Cerebellar nuclear complex (tissue), 1 donor: ENCODE data around the gene SGIP1.
"Not testable (repeated sequence)": the region's sequence is repeated elsewhere in the genome, so short reads cannot be mapped to it uniquely, and the experiment has no call there.

ENCODE experiments used
- DNase-seq, 2 experiments: peaks; one replicate each; lab custom pipeline; 2025; lab: John Stamatoyannopoulos, UW

Gene SGIP1

GRCh38 chr1:66679140-66679539 lies 145.2 kb downstream of the SGIP1 start:
- DNase-seq: no peak

GRCh38 chr1:66681686-66682085 lies 147.7 kb downstream of the SGIP1 start:
- no peak for DNase-seq

- no peak for DNase-seq
Observed at GRCh38 chr1:66682106-66682505, 148.2 kb downstream of the SGIP1 start.

DNA sequence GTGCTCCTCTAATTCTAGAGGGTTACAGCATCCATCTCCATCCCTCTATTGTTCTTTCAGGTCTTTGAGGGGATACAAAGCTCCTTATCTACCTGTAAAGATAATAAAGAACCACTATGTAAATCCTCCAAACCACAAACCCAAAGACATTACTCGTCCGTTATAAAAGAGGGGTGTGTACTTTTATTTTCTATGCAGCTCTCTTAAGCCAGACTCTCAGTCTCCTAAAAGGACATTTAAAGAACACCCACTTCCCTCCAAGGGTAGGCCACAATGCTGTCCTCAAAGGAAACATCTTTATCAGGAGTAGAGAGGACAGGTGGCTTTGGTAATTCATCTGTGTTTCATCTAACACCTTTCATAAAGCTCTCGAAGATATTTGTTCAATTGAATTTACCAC lies 150.4 kb downstream of the SGIP1 start:
- no peak for DNase-seq

DNA sequence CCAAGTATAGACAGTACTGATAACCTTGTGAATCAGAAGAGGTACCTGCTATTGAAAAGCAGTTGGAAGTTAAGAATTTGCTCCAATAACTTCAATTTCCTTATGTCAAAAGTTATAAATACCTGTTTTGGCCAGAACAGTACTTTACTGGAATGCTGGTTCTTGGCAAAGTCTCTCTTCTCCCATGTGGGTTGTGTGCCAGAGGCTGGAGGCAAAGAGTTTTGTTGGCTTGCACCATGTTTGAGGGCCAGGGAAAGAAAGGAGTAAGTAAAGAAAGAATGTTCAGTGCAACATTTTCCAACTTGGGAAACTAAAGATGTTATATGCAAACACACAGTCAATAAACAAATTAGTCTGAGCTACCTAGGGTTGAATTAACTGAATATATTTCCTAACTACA lies 151.3 kb downstream of the SGIP1 start:
- no peak for DNase-seq

DNA sequence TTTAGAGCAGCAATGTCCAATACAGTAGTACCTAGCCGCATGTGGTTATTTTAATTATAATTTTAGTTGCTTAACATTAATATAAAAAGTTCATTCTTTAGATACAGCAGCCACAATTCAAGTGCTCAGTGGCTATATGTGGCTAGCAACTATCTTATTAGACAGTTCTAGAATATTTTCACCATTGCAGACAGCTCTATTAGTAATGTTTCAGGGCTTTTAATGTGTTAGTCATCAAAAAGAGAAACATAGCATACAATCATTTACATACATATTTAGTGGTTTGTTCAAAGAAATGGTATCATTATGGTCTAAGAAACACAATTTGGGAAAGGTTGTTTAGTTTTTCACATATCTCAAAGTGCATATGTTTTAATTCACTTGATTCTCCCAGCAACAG lies 151.7 kb downstream of the SGIP1 start:
- DNase-seq: no peak

DNA sequence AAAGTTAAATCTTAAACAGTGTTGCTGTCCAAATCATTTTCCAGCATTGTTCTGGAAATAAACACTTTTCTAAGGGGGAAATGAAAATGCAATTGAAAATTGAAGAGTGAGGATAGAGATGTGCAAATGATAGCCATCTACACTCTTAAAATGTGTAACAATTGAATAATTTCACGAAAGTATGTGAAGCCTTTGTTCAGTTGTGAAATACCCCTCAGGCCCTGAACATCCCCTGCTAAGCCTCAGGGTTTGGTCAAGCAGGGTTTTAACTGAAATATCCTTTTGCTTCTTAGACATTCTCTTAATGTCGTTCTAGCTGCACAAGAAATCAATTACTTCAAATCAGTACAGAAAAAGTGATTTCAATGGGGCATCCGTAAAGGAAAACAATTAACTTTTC lies 152.5 kb downstream of the SGIP1 start:
- no peak for DNase-seq

GRCh38 chr1:66687358-66687757 lies 153.4 kb downstream of the SGIP1 start:
- no peak for DNase-seq

DNA sequence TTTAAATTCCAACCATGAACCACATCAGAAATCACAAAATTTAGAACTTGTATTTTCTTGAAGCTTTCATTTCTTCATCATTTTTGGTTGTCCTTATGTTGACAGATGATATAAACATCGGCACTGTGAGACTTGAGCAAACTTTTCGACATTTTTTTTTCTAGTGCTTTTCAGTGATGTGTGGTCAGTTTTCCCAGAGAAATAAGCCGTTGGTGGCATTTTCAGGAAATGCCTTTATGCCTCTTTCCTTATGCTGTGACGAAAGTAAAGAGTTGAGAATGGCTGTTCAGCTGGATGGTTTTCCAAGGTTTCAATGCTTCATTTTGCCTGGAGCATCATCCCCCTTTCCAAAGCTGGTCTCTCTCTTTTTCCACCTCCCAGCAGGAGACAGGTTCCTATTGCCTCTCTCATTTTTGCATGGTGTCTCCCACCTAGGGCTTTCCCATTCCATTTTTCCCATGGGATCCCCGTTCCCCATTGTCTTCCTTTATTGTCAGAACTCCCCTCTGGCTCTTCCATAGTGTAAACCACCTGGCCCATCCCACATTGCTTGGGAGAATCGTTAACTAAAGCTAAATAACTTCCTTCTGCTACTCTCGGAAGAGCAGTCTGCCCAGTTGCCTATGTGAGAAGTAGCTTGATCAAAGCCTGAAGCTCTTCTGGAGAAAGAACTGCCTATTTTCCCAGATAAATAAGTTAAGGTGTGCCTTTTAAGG lies 156.9 kb downstream of the SGIP1 start:
- DNase-seq: no peak

- no peak for DNase-seq
Observed at GRCh38 chr1:66692681-66693080, 158.7 kb downstream of the SGIP1 start.

DNA sequence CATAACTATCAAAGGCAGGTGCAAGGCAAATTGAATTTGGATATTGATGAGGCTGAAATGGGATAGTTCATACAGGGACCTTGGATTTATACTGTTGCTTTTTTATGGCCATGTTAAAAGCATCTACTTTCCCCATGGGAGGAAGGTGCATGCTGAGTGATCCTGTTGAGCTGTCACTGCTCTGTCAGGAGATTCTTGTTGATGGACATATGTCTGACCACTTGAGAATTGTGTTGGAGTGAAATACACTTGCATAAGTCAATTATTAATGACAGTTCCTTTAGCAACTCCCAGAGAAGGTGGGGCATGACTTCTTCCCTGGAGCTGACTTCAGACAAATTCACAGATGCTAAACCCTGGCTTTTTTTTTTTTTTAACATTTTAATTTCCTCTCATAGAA lies 159.9 kb downstream of the SGIP1 start:
- no peak for DNase-seq

GRCh38 chr1:66695116-66695515 lies 161.2 kb downstream of the SGIP1 start:
- DNase-seq: no peak

DNA sequence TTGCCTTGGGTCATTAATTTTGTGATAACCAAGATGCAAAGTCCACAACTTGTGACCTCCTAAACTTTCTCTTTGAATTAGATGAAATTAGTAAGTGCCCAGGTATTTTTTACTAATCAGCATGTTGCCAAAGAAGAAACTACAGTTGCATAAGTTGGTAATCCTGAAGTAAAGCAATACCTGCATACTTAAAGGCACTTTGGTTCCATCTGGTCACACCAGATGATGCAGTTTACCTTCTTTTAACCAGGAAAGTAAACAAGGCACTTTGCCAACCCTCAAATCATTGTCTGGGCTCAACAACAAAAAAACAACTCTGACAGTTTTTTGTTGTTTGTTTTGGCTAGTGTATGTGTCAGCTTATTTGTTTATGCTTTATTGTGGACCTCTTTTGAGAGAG lies 162.8 kb downstream of the SGIP1 start:
- no peak for DNase-seq

- no peak for DNase-seq
Observed at GRCh38 chr1:66699213-66699612, 165.3 kb downstream of the SGIP1 start.

GRCh38 chr1:66704177-66704875 lies 170.4 kb downstream of the SGIP1 start:
- DNase-seq: no peak

- DNase-seq: no peak
Observed at GRCh38 chr1:66705110-66705509, 171.2 kb downstream of the SGIP1 start.

DNA sequence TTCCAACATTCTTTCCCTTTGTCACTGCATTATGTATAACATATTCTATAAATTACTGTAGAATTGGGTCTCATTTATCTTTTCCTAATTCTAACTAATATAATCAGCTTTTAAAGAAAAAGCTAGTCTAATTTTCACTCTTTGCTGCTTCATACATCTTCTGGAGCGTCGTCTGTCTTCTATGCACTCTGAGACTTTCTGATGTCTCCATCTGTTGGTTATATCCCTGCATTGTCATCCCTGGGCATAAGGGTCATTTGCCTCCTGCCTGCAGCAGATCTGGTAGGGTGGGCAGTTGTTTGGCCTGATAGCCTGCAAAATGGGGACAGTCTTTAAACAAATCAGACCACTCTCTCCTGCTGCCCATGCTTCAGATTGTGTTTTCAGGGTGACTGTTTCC lies 177.5 kb downstream of the SGIP1 start:
- DNase-seq: no peak

- no peak for DNase-seq
Observed at GRCh38 chr1:66712839-66713238, 178.9 kb downstream of the SGIP1 start.

DNA sequence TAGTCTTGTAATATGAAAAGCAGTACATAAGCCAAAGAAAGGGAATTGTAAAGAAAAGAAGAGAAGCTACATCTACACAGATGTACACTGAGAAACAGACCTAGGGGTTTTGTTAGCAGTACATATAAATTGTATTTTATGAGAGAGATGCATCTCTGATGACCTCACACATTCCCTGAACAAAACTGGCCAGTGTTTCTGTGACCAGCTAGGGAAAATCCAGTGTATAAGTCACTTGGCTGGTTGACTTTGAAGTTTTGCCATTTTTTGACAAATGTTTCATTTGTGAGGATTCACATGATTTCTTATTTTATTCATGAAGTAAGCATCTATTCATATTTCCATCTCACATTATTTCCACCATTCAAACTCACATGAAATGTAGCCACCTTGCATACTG lies 190.0 kb downstream of the SGIP1 start:
- DNase-seq: no peak

- peak in 1 of 2 experiments; percentile 2 for DNase-seq
Observed at GRCh38 chr1:66725885-66726665, 192.1 kb downstream of the SGIP1 start.

DNA sequence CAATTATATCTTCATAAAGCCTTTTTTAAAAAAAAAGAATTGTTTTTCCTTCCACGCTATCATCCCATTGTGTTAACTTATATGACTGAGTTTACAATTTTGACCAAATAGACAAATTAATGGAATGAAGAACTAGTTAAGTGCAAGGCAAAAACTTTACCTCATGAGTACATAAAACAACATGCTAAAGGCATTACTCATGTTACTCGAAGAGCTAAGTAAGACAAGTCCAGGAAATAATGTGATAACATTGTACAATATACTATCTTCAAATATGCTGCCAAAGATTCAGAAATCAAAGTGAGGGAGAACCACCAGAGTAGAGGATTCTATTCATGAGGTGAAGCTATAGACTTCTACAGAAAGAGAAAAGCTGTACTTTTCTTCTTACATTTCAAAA lies 194.1 kb downstream of the SGIP1 start:
- no peak for DNase-seq

DNA sequence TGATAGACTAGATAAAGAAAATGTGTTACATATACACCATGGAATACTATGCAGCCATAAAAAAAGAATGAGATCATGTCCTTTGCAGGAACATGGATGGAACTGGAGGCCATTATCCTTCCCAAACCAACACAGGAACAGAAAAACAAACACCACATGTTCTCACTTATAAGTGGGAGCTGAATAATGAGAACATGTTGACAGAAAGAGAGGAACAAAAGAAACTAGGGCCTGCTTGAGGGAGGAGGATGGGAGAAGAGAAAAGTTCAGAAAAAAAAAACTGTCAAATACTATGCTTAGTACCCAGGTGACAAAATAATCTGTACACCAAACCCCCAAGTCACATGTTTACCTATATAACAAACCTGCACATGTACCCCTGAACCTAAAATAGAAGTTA lies 194.8 kb downstream of the SGIP1 start:
- not testable (repeated sequence) for DNase-seq

DNA sequence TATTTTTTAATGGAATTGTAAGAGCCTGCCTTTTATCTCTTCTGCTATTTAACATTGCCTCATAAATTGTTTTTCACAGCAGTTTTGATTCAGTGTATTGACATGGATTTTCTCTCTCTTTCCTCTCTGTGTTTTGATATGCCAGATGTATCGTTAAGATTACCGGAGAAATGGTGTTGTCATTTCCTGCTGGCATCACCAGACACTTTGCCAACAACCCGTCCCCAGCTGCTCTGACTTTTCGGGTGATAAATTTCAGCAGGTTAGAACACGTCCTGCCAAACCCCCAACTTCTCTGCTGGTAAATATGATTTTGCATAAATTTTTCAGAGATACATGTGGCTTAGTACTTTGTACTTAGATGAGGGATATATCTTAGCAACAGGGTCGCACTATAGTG lies 195.2 kb downstream of the SGIP1 start:
- DNase-seq: no peak
